Measurements from ENCODE around the gene TTN.

TTN gene

DNA sequence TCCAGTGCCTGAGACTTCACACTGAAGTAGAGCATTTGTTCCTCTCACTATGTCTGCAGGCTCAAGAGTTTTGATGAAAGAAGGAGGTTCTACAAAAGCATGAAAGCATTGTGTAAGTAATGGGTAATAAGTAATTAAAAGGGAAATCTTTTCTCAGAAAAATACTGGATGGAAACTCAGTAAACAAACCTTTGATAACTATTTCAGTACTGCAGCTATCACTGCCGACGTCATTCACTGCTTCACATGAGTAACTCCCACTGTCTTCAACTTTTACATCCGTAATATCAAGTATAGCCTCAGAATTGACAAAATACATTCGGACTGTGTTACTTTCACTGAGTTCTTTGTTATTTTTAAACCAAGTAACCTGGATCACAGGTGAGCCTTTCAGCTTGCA lies 72.7 kb downstream of the TTN start:
- no peak for DNase-seq (ENCODE audit: low spot score)

DNA sequence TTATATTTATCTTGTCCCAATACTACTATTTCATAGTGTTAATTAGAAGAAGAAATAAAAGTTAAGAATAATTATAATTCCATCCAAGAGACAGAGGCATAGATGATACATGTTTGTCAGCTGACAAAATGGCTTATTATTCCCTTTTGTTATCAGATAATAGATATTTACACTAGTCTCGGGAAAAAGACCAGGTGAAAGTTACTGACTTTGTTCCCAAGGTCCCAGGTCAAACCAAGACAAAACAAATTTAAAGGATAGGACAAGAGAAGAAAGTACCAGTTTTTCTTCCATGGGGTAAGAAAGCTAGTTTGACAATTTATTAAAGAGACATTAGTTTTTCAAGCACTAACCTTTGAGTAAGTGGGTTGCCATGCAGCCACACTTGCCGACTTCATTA lies 73.2 kb downstream of the TTN start:
- no peak for DNase-seq (ENCODE audit: low spot score)

DNA sequence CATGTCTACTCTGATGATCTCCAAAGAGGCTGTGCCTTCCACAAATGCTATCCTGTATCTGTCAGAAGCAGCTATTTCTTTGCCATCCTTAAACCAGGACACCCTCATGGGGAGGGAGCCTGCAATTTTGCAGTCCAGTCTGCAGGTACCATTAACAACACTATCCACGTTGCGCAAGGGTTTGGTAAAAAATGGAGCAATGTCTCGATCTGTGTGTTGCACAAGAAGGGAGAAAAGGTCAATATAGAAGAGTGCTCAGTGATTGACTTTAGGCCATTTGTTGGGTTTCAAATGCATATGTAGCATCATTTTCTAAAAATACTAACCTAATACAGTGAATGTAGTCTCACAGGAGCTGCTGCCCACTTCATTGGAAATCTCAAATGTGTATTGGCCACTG lies 74.3 kb downstream of the TTN start:
- no peak for DNase-seq (ENCODE audit: low spot score)

DNA sequence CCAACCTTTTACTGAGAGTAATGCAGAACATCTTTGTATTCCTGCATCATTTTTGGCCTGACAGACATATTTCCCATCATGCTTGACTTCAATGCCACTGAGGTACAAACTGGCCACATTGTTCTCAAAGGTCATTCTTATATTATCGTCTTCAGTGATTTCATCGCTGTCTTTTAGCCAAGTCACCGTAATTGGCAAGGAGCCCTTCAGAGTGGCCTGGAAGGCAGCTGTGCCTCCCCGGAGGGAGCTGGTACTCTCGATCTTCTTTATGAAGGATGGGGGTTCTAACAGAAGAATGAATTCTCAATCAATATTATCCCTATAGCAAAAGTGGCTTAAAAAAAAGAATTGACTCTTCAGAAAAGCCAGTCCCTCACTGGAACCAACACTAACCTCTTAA lies 75.9 kb downstream of the TTN start:
- DNase-seq (ENCODE audit: low spot score): no peak

DNA sequence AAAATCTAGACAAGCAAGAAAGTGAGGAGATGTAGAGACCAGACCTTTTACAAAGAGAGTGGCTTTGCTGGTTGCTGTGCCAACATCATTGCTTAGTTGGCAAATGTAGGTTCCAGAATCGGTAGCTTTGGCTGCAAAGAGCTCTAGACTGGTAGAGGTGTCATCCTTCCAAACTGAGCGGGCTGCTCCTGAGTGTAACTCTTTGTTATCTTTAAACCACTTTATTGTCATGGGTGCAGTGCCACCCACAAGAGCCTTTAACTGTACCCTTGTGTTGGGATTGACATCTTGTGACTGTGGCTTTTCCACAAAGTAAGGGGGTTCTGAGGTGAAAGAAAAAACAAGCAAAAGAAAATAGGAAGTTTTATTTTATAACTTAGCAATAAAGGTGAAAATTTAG lies 77.2 kb downstream of the TTN start:
- no peak for DNase-seq (ENCODE audit: low spot score)

DNA sequence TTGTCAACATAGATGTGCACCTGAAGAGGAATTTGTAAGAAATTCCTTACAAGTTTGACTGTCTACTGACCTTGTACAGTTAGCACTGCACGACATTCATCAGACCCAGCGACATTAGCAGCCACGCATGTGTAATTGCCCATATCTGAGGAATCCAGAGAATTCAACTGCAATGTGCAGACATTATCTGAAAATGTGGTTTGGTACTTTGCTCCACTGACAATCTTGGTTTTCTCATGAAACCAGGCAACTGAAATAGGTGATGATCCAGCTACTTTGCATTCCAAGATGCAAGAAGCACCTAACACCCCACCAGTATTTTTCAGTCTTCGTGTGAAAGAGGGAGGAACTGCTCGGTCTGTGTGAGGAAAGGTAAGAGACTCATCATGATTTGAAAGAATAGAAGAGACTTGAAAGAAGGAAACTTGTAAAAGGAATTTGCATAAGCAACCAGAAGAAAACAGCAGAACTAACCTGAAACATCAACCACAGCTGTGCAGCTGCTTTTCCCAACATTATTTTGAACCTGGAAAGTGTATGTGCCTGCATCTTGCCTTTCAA lies 83.4 kb downstream of the TTN start:
- no peak for DNase-seq (ENCODE audit: low spot score)

DNA sequence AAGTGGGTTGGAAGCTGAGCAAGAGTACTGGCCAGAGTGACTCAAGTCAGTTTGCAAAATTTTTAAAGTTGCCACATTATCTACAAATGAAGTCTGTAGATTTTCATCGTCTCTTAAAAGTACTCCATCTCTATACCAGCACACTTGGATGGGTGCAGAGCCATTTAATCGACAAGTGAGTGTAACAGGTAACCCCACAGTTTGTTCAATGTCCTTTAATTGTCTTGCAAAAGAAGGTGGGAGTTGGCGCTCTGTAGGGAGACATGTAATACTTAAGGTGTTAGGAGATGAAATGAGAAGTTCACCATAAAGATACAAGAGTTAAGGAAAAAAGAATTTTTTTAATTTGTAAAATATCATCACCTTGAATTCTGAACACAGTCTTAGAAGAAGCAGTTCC lies 84.9 kb downstream of the TTN start:
- DNase-seq (ENCODE audit: low spot score): no peak

DNA sequence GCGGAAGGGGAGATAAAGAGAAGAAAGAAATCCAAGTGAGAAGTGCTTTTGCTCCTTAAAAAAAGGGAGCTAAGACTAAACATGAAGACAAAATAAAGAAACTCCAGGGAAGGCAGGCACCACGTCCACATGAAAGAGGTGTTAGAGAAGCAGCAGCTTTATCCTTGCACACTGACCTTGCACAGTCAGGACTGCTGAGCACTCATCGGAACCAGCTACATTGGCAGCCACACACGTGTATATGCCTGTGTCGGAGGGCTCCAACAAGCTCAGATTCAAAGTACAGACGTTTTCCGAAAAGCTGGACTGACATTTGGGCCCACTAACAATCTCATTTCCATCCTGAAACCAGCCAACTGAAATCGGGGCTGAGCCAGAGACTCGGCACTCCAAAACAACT lies 88.2 kb downstream of the TTN start:
- no peak for DNase-seq (ENCODE audit: low spot score)

DNA sequence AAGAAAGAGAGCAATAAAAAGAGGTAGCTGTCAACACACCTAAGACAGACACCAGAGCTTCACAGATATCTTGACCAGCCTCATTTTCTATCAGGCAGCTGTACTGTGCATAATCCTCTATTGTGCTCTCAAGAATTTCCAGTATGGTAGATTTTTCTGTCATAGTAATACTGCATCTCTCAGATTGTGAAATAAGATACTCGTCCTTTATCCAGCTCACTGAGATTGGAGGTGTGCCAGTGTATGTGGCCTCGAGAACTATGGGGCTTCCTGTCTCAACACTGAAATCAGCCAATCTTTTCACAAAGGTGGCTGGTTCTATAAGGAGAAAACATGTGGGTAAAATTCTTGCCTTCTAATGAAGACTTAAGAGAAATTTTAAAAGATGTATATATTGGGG lies 88.9 kb downstream of the TTN start:
- no peak for DNase-seq (ENCODE audit: low spot score)

DNA sequence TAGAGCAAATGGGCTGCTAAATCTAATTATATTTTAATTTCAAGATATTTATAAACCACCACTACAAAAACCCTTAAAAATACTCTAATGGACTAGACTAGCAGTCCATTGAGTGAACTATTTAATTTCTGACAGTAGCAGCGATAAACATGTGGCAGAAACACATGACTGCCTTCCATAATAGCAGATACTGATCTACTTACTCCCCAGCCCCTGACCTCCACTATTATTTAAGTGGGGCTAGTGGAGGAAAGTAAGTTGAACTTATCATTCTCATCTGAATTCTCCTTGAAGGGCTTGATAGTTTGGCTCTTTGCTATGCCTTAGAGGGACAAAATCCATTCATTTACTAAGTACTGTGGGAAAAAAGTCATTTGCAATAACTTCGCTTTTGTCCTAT lies 90.8 kb downstream of the TTN start:
- no peak for DNase-seq (ENCODE audit: low spot score)

DNA sequence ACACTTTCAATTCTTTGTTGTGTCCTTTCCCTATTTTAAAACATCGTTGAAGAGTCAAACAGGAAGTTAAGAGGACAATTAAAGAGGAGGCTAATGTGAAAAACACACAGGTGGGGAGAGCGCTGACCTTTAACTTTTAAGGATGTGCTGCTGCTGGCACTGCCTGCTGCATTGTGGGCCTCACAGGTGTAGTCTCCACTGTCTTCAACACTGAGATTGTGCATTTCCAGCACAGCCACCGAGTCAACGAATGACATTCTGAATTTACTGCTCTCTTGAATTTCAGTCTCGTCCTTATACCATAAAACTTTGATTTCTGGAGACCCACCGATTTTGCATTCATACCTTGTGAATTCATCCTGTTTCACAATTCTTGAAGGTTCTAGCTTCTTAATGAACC lies 91.9 kb downstream of the TTN start:
- DNase-seq (ENCODE audit: low spot score): no peak

DNA sequence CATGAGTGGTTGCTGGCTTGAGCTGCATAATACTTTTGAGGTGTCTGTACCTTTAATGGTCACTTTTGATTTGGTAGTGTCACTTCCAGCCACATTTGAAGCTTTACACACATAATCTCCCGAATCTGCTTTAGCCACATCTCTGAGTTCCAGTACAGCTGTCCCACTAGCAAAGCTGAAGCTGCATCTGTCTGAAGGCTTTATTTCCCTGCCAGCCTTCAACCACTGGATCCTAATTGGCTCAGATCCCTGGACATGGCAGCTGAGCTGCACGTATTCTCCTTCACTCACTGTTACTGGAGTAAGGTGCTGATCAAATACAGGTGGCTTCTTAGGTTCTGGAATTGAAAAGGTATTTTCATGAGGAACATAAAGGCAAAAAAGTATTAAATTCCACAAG lies 99.7 kb downstream of the TTN start:
- DNase-seq (ENCODE audit: low spot score): no peak

DNA sequence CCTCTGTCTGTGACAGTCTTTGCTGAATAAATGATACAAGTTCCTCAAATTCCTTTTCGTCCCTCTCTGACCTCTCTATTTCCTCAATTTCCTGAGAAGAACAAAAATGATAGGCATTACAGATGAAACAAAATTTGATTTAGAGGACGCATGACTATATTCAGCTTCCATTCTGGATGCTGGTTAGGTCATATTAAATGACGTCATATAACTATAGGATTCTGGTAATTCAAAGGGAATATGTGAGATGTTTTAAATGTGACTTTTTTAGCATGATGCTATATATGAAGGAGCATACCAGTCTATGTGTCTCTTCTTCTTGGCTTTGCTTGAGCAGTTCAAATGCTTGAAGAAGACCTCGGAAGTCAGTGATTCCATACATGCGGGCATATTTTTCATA lies 102.3 kb downstream of the TTN start:
- DNase-seq (ENCODE audit: low spot score): no peak

DNA sequence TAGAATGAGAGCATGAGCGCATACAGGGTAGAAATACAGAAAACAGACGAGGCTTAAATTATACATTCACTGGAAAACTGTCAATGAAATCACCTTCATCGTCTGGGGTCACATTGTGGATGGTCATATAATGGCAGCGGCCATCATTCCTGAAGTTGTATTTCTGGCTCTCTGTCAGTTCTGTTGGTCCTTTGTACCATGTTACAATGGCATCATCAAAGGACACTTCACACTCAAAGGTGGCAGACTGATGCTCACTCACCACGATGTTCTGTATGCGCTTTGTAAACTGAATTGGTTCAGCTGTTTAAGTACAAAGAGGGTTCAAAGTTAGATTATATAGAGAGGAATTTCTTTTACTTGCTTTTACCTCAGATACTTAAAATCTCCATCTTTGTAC lies 104.9 kb downstream of the TTN start:
- DNase-seq (ENCODE audit: low spot score): no peak

DNA sequence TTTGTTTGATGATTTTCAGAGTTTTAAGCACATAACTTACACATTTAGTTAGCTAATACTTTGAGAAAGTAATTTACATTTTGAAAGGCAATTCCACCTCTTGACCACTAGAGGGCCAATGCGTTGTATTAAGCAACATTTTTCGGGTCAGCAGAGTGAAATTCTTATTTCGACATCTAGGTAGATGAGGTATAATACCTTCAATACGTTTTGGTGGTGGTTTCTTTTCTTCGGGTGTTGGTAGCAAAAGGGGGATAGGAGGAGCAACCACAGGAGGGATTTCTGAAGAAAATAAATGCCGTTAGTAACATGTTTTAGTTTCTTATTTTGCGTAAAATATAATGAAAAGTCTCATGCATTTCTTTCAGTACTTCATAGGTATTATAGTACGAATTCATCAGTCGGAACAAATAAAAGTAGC lies 106.3 kb downstream of the TTN start:
- DNase-seq (ENCODE audit: low spot score): peak; percentile 21

DNA sequence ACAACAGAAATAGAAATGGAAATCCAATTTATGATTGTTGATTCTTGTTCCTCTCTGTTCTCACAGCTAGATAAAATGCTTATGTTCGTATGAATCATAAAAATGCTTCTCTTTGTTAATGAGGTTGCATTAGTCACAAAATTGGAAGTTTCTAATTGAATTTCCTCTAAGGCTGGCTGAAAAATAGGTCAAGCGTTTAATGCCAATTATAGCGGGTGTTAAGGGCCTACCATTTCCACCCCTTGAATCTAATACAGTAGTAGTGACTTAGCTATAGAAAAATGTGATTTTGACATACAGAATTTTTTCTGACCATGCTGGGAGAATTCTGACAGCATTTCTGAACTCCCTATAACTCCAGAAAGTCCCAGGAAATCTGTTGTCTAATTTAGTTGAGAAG lies 107.1 kb downstream of the TTN start:
- DNase-seq (ENCODE audit: low spot score): no peak

DNA sequence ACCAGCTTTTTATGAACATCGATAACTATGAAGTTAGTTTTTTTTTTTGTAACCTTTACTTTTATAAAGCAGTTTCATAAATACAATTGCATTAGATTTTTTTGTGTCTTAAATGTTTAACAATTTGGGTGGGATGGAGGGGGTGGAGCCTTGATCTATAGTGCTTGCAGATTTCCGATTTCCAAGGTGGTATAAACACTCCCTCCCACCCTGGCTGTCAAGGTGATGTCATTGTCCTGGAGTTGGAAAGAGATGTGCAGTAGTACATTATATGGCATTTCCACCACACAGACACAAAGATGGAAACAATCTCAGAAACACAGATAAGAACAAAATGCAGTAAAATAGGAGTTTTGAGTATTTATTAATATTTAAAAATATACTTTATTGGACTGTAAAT lies 114.4 kb downstream of the TTN start:
- DNase-seq (ENCODE audit: low spot score): no peak

DNA sequence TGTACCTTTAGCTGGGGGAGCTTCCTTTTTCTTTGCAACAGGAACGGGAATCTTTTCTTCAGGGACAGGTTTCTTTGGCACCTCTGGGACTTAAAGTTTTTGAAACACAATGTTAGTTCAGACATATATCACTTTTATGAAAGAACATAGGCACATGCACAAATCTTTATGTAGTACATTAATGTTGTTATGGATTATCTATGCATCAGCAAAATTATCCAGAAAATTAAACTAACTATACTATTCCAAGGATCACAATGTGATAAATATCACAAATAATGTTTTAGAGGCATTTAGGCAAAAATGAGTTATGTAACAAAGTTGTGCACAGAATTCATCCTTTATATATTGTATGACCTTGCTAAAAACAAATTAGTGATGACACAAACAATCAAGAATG lies 117.4 kb downstream of the TTN start:
- DNase-seq (ENCODE audit: low spot score): no peak

DNA sequence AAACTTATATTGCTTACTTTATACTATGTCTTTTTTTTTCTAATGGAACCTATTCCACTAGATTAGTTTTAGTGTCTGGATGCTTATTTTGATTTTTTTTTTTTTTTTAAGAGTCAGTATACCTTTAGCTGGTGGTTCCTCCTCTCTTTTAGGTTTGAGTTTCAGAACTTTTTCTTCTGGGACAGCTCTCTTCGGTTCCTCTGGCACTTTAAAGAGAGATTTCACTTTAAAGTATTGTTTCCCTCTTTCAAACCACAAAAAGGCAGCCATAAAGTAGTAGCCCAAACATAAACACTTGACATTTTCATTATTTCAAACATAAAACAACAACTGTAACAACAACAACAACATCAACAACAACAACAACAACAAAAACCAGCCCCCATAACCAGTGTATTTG lies 123.3 kb downstream of the TTN start:
- no peak for DNase-seq (ENCODE audit: low spot score)

DNA sequence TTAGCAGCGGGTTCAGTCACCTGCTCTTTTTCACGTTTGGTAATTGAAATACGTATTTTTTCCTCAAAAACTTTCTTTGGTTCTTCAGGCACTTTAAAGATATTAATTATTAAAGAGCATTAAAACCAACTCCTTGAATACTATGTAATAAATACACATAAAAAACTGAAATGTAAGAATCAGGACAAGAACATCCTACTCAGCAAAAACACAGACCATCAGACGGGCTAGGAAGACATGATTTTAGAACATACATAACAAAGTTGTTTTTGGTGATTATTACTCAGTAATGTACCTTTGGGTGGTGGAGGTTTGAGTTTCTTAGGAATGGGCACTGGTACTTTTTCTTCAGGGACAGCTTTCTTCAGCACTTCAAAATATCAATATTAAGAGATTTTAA lies 126.1 kb downstream of the TTN start:
- DNase-seq (ENCODE audit: low spot score): no peak

DNA sequence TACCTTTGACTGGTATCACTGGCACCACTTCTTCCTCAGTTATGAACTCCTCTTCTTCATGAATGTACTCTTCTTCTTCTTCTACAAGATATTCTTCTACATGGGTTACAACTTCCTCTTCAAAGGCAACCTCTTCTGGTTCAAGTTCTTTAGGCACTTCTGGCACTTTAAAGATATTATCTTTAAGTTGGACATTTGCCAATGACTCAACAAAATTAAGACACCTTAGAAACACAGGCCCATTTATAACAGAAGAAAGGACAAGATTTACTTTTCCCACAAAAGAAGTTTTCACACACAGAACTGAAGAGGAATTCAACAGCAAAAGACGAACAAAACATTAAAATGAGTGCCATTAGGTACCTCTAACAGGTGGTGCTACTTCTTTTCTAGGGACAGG lies 127.3 kb downstream of the TTN start:
- no peak for DNase-seq (ENCODE audit: low spot score)

DNA sequence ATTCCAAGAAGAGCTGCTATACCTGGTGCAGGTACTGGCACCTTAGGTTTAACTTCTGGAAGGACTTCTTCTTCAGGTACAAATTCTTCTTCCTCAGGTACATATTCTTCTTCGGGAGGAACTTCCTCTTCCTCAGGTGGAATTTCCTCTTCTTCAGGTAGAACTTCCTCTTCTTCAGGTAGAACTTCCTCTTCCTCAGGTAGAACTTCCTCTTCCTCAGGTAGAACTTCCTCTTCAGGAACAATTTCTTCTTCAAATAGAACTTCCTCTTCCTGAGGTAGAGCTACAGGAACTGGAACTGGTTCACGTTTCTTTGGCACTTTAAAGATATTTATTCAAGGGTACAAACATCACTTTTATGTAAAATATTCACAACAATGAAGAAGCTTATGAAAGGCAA lies 129.6 kb downstream of the TTN start:
- no peak for DNase-seq (ENCODE audit: low spot score)

DNA sequence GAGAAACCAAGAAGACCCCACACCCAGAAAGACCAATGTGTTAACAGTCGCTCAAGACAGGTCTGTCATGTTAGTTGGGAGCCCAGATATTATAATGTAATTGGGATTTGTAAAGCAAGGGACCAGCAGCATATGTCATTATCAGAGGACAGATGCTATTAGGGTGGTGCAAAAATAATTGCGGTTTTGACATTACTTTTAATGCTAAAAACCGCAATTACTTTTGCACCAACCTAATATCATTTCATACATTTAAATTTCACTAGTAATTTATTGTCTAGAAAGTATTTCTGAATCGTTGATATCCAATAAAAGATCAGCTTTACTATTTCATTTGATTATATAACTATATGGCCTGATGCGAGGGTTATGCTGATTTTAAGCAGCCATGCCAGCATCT lies 131.2 kb downstream of the TTN start:
- DNase-seq (ENCODE audit: low spot score): no peak

DNA sequence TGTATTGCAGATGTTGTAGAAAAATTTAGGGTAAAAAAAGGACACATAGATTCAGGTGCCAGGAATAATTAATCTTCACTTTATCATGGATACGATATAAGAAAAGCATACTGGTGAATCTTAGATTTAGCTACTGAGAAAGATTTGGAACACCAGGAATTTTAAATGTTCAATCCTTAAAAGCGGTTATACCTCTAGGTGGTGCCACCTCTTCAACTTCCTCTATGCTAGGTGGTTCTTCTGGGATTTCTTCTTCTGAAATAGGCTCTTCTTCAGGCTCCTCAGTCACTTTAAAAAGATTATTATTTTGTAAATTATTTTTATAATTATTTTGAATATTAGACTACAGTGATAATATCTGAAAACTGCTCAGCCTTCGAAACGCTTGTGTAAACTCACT lies 133.1 kb downstream of the TTN start:
- DNase-seq (ENCODE audit: low spot score): no peak

DNA sequence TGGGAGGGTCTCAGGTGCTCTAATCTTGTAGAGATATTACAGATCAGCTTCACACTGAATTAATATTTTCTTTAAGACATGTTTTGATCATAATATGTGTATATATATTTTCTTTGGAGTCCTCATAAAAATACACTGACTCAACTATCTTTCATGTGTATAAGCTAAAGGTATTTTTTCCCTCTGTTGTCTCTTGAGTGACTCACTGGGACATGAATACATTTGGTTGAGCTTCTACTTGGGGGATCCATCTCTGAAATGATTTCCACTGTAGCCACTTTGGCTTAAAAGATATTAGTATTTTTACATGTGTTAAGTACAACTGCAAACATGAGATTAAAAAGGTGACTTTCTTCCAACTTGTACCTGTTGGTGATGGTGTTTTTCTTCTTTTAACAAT lies 140.8 kb downstream of the TTN start:
- no peak for DNase-seq (ENCODE audit: low spot score)

All from AG08396 (cell line).